DND-41 (cell line): ENCODE results near the gene DGKZ.
A peak's percentile ranks its signal among the peaks of the same experiment; 100 is the strongest.

ENCODE experiments used
- ATAC-seq: fragments of 200-7000 bp; cut with Tn5 transposase; 3 replicates; pipeline ENCODE4 v1.9.1; 2021; ENCODE audit warnings: low read depth; ENCODE audit not compliant: insufficient read depth
- DNase-seq: peaks from one replicate; pipeline ENCODE4 v3.0.0-alpha.2; 2020
- H2AFZ ChIP-seq: 2 replicates; pipeline ENCODE4 v1.6.0; 2012; ENCODE audit warnings: low read depth, low read length
- H3K27ac ChIP-seq: 2 replicates; pipeline ENCODE4 v1.5.1; 2012; ENCODE audit warnings: low read length, inconsistent platforms
- H3K27me3 ChIP-seq: fragments of 200-600 bp; sonication (generic); 2 replicates; pipeline ENCODE4 v1.6.0; 2012; ENCODE audit warnings: low read length, mild to moderate bottlenecking, inconsistent platforms; ENCODE audit not compliant: insufficient read depth, poor library complexity
- H3K36me3 ChIP-seq: 2 replicates; pipeline ENCODE4 v1.5.1; 2012; ENCODE audit warnings: low read length, inconsistent platforms; ENCODE audit not compliant: insufficient read depth
- H3K4me1 ChIP-seq: 2 replicates; pipeline ENCODE4 v1.5.1; 2012; ENCODE audit warnings: mild to moderate bottlenecking, low read length; ENCODE audit not compliant: insufficient read depth
- H3K4me2 ChIP-seq: 2 replicates; pipeline ENCODE4 v1.6.0; 2012; ENCODE audit warnings: mild to moderate bottlenecking, moderate library complexity, low read length, inconsistent platforms; ENCODE audit not compliant: insufficient read depth
- H3K4me3 ChIP-seq, 2 experiments: fragments of 200-600 bp in 1 of 2; shearing (Covaris generic) in 1 of 2; 2 replicates each; pipeline ENCODE4 v1.5.1; 2012 to 2016; ENCODE audit warnings: inconsistent platforms in 2 of 2, low read length in 2 of 2, mild to moderate bottlenecking in 2 of 2, low read depth in 1 of 2, moderate library complexity in 1 of 2
- H3K79me2 ChIP-seq: 2 replicates; pipeline ENCODE4 v1.6.0; 2012; ENCODE audit warnings: low read length, inconsistent platforms; ENCODE audit not compliant: insufficient read depth
- H3K9ac ChIP-seq: 2 replicates; pipeline ENCODE4 v1.6.0; 2012; ENCODE audit warnings: low read depth, mild to moderate bottlenecking, inconsistent platforms, low read length, moderate library complexity
- H3K9me3 ChIP-seq: 2 replicates; pipeline ENCODE4 v1.5.1; 2012; ENCODE audit warnings: low read length, moderate library complexity, mild to moderate bottlenecking, inconsistent platforms; ENCODE audit not compliant: insufficient read depth, severe bottlenecking
- H4K20me1 ChIP-seq: 2 replicates; pipeline ENCODE4 v1.6.0; 2012; ENCODE audit warnings: low read length; ENCODE audit not compliant: insufficient read depth
- CTCF ChIP-seq: IDR thresholded peaks from 2 replicates; pipeline ENCODE4 v1.5.1; 2012; ENCODE audit warnings: borderline replicate concordance, low read length, moderate library complexity, mild to moderate bottlenecking; ENCODE audit not compliant: poor library complexity, severe bottlenecking; ENCODE audit errors: extremely low read depth
- EZH2 ChIP-seq: IDR thresholded peaks from 3 replicates; pipeline ENCODE4 v1.6.1; 2012; ENCODE audit warnings: borderline replicate concordance, low read depth, mild to moderate bottlenecking, moderate library complexity, low read length, inconsistent platforms; ENCODE audit not compliant: severe bottlenecking

The DGKZ gene

GRCh38 chr11:46356924-46357482, 9.7 kb downstream of the DGKZ start:
- no peak for TF ChIP-seq CTCF
- TF ChIP-seq EZH2, result no peak
- Histone ChIP-seq H3K79me2 (peaks cover 95% of the 10 kb centered on the region), H3K4me2 (no peak overlapping the region), H3K4me1 (peaks cover 34% of the 10 kb centered on the region), H3K9me3 (no peaks in the 10 kb centered on the region), H3K27me3 (no peaks in the 10 kb centered on the region), H3K27ac (no peak overlapping the region), H3K36me3 (peaks cover 39% of the 10 kb centered on the region), H4K20me1 (peaks cover 28% of the 10 kb centered on the region), H3K4me3 (no peak overlapping the region), H2AFZ (no peak overlapping the region), H3K9ac (no peak overlapping the region)
- ATAC-seq, result no peak
- DNase-seq, result no peak

- no peak for ATAC-seq
- peak overlapping the region; percentile 21; the same call in 1 of the 2 replicates for H3K27ac ChIP-seq
- H4K20me1 ChIP-seq, result peaks cover 28% of the 10 kb centered on the region
- H3K9ac ChIP-seq, result no peak overlapping the region
- TF ChIP-seq CTCF (no peak), EZH2 (no peak)
- peaks cover 35% of the 10 kb centered on the region for H3K4me1 ChIP-seq
- H3K36me3 ChIP-seq, result peaks cover 39% of the 10 kb centered on the region
- H3K27me3 ChIP-seq, result no peaks in the 10 kb centered on the region
- no peak overlapping the region for H2AFZ ChIP-seq
- H3K4me3 ChIP-seq, result no peak overlapping the region
- peaks cover 95% of the 10 kb centered on the region for H3K79me2 ChIP-seq
- H3K4me2 ChIP-seq, result no peak overlapping the region
- DNase-seq, result no peak
- H3K9me3 ChIP-seq, result no peaks in the 10 kb centered on the region
Measured at GRCh38 chr11:46357483-46357936, 10.2 kb downstream of the DGKZ start.

GRCh38 chr11:46359953-46360352, 12.7 kb downstream of the DGKZ start:
- peaks cover 34% of the 10 kb centered on the region for H4K20me1 ChIP-seq
- TF ChIP-seq CTCF (no peak), EZH2 (no peak)
- no peak for DNase-seq
- no peak overlapping the region for H3K4me3 ChIP-seq
- peaks cover 45% of the 10 kb centered on the region for H3K36me3 ChIP-seq
- no peak overlapping the region for H2AFZ ChIP-seq
- H3K79me2 ChIP-seq, result peaks cover 96% of the 10 kb centered on the region
- H3K27ac ChIP-seq, result peak overlapping the region; percentile 100
- H3K27me3 ChIP-seq, result no peaks in the 10 kb centered on the region
- H3K9me3 ChIP-seq, result no peaks in the 10 kb centered on the region
- peaks cover 30% of the 10 kb centered on the region for H3K4me1 ChIP-seq
- H3K9ac ChIP-seq, result no peak overlapping the region
- H3K4me2 ChIP-seq, result no peak overlapping the region
- ATAC-seq, result no peak
